ENCODE measurements around the gene RS1. TPM values are rescaled to one million over a fixed set of nuclear protein-coding genes. Genes with fewer than 3 reads are reported as not detected.

RS1 gene
- total RNA-seq, 4 donors from 2014 or later = not detected

DNA sequence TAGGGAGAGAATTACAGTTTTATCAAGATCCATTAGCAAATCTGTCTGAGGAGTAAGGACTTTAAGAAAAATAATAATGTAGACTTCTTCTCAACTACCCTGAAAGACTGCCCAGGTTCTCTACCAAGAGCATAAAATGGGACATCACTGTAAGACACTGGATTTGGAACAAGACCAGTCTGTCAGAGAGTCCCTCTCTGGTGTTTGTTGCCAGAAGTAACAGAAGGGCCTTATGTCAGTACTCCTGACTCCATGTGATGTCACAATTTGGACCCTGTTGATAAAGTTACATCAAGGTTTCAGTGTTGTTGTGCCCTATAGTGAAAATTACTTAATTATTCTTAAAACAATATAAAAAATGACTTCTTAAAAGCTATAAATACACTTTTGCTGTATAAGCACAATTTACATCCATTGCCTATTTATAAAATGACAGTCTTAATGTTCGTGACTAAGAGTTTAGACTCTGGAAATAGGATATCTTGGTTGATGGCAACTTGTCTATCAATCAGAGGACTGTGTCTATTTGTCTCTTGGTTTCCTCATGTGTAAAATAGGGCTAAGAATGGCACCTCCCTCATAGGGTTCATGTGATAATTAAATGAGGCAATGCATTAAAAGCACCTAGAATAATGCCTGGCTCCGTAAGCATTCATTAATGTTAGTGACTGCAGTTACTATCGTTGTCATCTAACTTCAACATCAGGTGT, 57.8 kb downstream of the RS1 start:
- DNase-seq = no peak
- Histone ChIP-seq H3K27ac (no peak overlapping the region), H3K27me3 (no peaks in the 10 kb centered on the region), H3K36me3 (no peaks in the 10 kb centered on the region), H3K4me3 (no peak overlapping the region), H3K4me1 (peaks cover 0 to 3% (median 0%) of the 10 kb centered on the region in 4 donors), H3K9me3 (no peaks in the 10 kb centered on the region)
- no peak for TF ChIP-seq EP300 (IDR thresholded peaks at IDR 0.05; ENCODE audit: low read depth)
- intact Hi-C loops (cut with DNase I; ENCODE audit: low total_unique reads) = no loop called here
- 80 to 94% methylated on average over 2 to 3 of the region's 3 CpGs for WGBS, 2 donors (ENCODE audit: low coverage in 1 of 2)
- in situ Hi-C loops (cut with MboI; ENCODE audit: low pct_ligation_motif_present in 1 of 4, low pct_unique_long_range_greater_than_20kb in 1 of 4, low sequenced_read_pairs in 3 of 4) = no loop called here

DNA sequence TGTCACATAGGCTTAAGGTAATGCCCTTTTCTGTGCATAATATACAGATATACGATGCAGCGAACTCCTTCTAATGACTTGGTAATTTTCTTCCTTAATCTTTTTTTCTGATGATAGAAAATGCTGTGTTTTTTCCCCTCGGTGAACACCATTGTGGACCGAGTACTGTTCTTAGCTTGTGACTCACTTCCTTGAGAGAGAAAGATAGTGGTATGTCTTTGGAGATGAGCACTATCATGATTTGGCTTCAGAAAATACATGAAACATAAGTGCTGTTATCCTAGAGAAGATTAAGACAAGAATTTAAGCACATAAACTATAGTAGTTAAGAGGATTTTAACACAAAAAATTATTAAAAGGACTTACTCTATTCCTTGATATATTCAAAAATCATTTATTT, 63.9 kb downstream of the RS1 start:
- Histone ChIP-seq H3K27ac (no peak overlapping the region), H3K36me3 (no peaks in the 10 kb centered on the region), H3K4me3 (no peak overlapping the region), H3K9me3 (no peaks in the 10 kb centered on the region), H3K27me3 (no peaks in the 10 kb centered on the region), H3K4me1 (no peaks in the 10 kb centered on the region)
- in situ Hi-C loops (cut with MboI; ENCODE audit: low pct_ligation_motif_present in 1 of 4, low pct_unique_long_range_greater_than_20kb in 1 of 4, low sequenced_read_pairs in 3 of 4) (no loop called here), intact Hi-C loops (cut with DNase I; ENCODE audit: low total_unique reads) (no loop called here)
- 74 to 85% methylated on average over 4 of the region's 4 CpGs for WGBS, 2 donors (ENCODE audit: low coverage in 1 of 2)
- TF ChIP-seq, protein P1, sequence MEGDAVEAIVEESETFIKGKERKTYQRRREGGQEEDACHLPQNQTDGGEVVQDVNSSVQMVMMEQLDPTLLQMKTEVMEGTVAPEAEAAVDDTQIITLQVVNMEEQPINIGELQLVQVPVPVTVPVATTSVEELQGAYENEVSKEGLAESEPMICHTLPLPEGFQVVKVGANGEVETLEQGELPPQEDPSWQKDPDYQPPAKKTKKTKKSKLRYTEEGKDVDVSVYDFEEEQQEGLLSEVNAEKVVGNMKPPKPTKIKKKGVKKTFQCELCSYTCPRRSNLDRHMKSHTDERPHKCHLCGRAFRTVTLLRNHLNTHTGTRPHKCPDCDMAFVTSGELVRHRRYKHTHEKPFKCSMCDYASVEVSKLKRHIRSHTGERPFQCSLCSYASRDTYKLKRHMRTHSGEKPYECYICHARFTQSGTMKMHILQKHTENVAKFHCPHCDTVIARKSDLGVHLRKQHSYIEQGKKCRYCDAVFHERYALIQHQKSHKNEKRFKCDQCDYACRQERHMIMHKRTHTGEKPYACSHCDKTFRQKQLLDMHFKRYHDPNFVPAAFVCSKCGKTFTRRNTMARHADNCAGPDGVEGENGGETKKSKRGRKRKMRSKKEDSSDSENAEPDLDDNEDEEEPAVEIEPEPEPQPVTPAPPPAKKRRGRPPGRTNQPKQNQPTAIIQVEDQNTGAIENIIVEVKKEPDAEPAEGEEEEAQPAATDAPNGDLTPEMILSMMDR (IDR thresholded peaks at IDR 0.05) = no peak
- DNase-seq = no peak

DNA sequence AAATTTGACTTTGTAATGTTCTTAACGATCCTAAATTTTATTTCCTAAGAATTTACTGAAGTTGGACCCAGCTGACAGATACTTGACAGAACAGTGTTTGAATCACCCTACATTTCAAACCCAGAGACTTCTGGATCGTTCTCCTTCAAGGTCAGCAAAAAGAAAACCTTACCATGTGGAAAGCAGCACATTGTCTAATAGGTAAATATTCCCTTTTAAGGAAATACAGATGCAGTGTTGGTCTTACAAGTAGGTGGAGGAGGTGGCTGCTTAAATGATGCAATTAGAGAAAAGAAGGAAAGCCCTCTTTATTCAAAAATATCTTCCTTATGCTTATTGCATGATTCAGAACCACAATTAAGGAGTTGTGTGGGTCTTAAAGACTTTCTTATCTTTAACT, 73.5 kb downstream of the RS1 start:
- intact Hi-C loops (cut with DNase I; ENCODE audit: low total_unique reads) (no loop called here), in situ Hi-C loops (cut with MboI; ENCODE audit: low pct_ligation_motif_present in 1 of 4, low pct_unique_long_range_greater_than_20kb in 1 of 4, low sequenced_read_pairs in 3 of 4) (no loop called here)
- no peak for DNase-seq
- Histone ChIP-seq H3K4me3 (no peak overlapping the region), H3K27me3 (no peaks in the 10 kb centered on the region), H3K9me3 (no peaks in the 10 kb centered on the region), H3K36me3 (no peaks in the 10 kb centered on the region), H3K4me1 (no peaks in the 10 kb centered on the region), H3K27ac (no peak overlapping the region)
- TF ChIP-seq POLR2AphosphoS5 (IDR thresholded peaks at IDR 0.05) (no peak), EP300 (IDR thresholded peaks at IDR 0.05; ENCODE audit: low read depth) (no peak), POLR2A (IDR thresholded peaks at IDR 0.05) (no peak)
- TF ChIP-seq, protein P1 (IDR thresholded peaks at IDR 0.05) = no peak
- WGBS, 2 donors (ENCODE audit: low coverage in 1 of 2) = 57 to 100% methylated on average over 2 of the region's 2 CpGs

DNA sequence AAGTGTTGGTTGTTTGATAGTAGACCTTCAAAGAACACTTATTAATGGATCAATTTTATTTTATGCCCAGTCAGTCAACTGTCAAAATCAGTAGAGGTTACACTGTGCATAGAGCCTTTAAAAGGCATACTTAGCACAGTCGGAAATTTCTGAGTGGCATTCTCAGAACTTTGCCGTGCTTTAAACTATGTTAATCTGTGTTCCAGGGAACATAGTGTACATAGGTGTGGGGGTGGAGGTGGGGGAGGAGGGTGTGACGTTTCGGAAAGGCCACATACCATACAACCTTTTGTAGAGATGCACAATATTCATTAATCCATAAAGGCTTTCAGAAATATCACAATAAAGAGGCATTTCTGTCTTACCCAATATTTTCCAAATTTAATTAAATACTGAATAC, 75.8 kb downstream of the RS1 start:
- in situ Hi-C loops (cut with MboI; ENCODE audit: low pct_ligation_motif_present in 1 of 4, low pct_unique_long_range_greater_than_20kb in 1 of 4, low sequenced_read_pairs in 3 of 4) = no loop called here
- H3K4me1 ChIP-seq = no peaks in the 10 kb centered on the region
- intact Hi-C loops (cut with DNase I; ENCODE audit: low total_unique reads) = no loop called here
- no peaks in the 10 kb centered on the region for H3K27me3 ChIP-seq
- H3K4me3 ChIP-seq = no peak overlapping the region
- no peak for DNase-seq
- TF ChIP-seq POLR2AphosphoS5 (IDR thresholded peaks at IDR 0.05) (no peak), POLR2A (IDR thresholded peaks at IDR 0.05) (no peak)
- H3K27ac ChIP-seq = no peak overlapping the region
- H3K36me3 ChIP-seq = no peaks in the 10 kb centered on the region
- H3K9me3 ChIP-seq = no peaks in the 10 kb centered on the region
- WGBS, 2 donors (ENCODE audit: low coverage in 1 of 2) = 71% methylated on average over 4 of the region's 4 CpGs; no CpG with 5 or more reads in 1 of the 2 donors

DNA sequence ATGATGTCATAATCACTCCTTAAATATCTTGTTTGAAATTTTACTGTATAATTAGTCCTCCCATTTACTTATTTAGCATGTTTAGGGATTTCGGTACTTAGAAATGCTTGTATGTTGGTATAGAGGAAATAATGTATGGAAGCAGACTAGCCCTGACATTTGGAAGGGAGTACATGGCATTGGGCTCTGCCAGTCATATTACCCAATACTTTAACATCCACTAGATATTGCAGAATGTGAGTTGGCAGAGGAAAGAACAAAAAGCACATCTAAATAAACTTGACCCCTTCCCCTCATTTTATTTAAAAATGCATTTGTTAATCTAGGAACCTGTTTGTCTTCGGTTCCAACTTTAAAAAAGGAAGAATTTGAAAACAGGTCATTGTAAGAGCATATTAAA, 77.8 kb downstream of the RS1 start:
- H3K27ac ChIP-seq = no peak overlapping the region
- TF ChIP-seq POLR2AphosphoS5 (IDR thresholded peaks at IDR 0.05) (no peak), EP300 (IDR thresholded peaks at IDR 0.05; ENCODE audit: low read depth) (no peak), POLR2A (IDR thresholded peaks at IDR 0.05) (no peak)
- TF ChIP-seq, protein P1 (IDR thresholded peaks at IDR 0.05) = no peak
- H3K36me3 ChIP-seq = no peaks in the 10 kb centered on the region
- intact Hi-C loops (cut with DNase I; ENCODE audit: low total_unique reads) = no loop called here
- 77 to 79% methylated on average over 2 of the region's 2 CpGs for WGBS, 2 donors (ENCODE audit: low coverage in 1 of 2)
- H3K9me3 ChIP-seq = no peaks in the 10 kb centered on the region
- DNase-seq = no peak
- in situ Hi-C loops (cut with MboI; ENCODE audit: low pct_ligation_motif_present in 1 of 4, low pct_unique_long_range_greater_than_20kb in 1 of 4, low sequenced_read_pairs in 3 of 4) = no loop called here
- H3K4me3 ChIP-seq = no peak overlapping the region
- no peaks in the 10 kb centered on the region for H3K27me3 ChIP-seq
- H3K4me1 ChIP-seq = no peaks in the 10 kb centered on the region

Measured in transverse colon (tissue), 4 donors.